ENCODE data around the gene NDFIP2.

Gene NDFIP2

DNA sequence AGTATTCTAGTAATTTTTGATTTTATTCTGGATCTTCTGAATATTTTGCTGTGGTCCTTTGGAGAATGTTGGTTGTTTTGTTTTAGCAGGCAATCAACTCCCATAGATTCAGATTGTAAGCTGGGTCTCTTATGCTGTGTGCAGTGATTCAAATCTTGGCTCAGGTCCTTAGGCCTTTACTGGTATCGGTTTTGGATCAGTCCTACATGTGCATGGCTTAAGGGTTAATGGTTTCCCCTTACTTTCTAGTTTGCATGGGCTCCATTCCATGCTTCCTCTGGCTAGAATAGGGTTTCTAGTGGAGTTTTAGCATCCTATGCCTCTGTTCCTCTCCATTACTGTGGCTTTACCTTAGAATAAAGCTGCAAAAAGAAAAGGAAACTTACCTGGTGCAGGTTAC lies 16.1 kb downstream of the NDFIP2 start:
- DNase-seq = no peak

DNA sequence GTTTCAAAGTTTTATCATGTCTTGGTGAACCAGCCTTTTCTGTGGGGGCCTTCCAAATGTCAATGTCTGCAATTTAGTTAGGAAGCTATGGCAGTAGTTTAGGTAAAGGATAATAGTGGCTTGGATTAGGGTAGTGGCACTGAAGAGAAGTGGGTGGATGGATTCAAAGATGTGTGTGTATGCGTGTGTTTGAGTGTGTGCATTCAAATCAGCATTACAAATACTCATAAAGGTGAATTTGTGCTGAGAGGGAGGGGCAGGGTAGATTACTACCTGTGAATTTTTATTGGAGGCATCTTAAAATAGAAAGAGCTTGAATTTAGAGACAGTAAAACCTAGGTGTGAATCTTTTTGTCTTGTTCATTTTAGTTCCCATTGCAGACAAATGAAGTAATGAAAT lies 16.9 kb downstream of the NDFIP2 start:
- DNase-seq = no peak

DNA sequence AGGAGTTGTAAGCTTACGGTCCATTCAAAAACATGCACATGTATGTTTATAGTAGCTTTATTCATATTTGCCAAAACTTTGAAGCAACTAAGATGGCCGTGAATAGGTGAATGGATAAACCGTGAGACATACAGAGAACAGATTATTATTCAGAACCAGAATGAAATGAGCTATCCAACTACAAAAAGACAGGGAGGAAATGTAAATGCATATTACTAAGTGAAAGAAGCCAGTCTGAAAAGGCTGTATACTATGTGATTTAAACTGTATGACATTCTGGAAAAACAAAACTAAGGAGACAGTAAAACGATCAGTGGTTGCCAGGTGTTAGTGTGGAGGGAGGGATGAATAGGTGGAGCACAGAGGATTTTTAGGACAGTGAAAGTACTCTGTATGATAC lies 19.9 kb downstream of the NDFIP2 start:
- DNase-seq = no peak

GRCh38 chr13:79501538-79502232 lies 20.7 kb downstream of the NDFIP2 start:
- DNase-seq = no peak

GRCh38 chr13:79502859-79503468 lies 22.0 kb downstream of the NDFIP2 start:
- no peak for DNase-seq

- no peak for DNase-seq
These were observed 22.6 kb downstream of the NDFIP2 start for GRCh38 chr13:79503473-79504017.

GRCh38 chr13:79508224-79508961 lies 27.4 kb downstream of the NDFIP2 start:
- no peak for DNase-seq

DNA sequence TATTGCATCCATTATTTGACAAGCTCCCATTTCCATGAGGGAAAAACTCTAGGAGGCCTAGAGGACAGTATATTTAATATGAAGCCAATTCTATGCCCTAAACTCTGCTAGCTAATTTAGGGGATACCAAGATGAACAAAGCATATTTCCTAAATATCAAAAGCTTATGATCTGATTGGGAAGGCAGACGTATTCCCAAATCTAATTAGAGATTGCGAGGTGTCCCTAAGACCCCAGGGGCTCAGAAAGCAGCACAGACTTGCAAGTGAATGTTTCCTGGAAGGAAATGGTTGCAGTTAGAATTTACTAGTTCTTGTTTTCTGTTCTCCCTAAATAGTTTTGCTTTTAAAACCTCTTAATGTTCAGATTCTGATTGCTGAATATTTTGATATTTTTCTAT lies 30.7 kb downstream of the NDFIP2 start:
- DNase-seq = no peak

DNA sequence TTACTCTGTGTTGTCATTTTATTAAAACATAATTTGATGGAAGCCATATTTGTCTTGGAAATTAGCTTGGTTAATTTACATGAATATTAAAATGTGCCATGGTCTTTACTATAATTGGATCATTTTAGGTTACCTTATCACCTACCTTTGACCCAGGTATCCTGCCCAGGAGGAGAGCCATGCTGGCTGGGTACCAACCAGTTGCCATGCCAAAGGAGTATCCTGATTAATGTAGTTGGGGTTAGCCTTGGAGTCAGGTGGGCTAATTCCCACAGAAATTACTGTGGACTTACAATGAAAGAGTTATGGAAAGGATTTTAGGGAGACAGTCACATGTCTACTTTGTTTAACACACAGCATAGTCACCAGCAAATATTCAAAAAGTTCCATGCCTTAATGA lies 32.0 kb downstream of the NDFIP2 start:
- no peak for DNase-seq

GRCh38 chr13:79516595-79516994 lies 35.6 kb downstream of the NDFIP2 start:
- DNase-seq = peak; percentile 57

DNA sequence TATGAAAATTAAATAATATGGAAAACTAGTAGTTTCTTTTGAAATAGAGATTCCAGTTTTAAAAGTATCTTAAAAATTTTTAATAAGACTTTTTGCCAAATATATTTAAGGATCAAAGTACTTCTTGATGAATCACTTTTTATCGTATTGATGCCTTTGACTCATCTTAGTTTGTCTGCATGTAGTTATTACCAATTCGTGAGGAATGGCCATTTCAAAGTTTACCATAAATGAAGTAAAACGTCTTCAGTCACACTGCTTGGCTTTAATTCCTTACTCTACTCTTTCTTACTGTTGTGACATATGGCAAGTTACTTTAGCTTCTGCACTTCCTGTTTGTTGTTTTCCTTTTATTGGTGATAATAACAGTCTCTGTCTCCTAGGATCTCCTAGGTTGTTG lies 38.3 kb downstream of the NDFIP2 start:
- DNase-seq = peak; percentile 24

DNA sequence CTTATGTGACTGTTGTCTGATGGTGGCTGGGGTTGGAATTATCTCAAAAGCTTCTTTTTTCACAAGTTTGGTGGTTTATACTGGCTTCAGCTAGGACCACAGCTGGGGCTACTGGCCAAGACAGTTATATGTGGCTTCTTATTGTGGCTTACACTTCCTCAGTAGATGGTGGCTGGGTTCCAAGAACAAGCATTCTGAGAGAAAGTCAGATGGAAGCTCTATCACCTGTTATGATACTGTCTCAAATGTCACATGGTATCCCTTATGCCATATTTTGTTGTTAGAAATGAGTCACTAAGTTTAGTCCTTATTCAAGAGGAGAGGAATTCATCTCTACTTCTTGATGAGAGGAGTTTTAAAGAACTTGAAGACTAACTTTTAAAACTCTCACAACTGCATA lies 41.6 kb downstream of the NDFIP2 start:
- peak; percentile 96 for DNase-seq

GRCh38 chr13:79525064-79525857 lies 44.3 kb downstream of the NDFIP2 start:
- peak; percentile 66 for DNase-seq

DNA sequence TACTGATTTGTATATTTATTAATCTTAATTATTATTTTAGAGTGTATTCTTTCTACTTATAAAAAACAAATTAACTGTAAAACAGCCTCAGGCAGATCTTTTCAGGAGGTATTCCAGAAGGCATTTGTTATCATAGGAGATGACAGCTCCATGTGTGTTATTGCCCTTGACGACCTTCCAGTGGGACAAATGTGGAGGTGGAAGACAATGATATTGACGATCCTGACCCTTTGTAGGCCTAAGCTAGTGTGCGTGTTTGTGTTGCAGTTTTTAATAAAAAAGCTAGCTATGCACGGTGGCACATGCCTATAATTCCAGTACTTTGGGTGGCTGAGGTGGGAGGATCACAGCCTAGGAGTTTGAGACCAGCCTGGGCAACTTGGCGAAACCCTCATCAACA lies 46.7 kb downstream of the NDFIP2 start:
- no peak for DNase-seq

- DNase-seq = no peak
These were observed 47.4 kb downstream of the NDFIP2 start for GRCh38 chr13:79528356-79528755.

GRCh38 chr13:79528759-79529191 lies 47.8 kb downstream of the NDFIP2 start:
- DNase-seq = no peak

DNA sequence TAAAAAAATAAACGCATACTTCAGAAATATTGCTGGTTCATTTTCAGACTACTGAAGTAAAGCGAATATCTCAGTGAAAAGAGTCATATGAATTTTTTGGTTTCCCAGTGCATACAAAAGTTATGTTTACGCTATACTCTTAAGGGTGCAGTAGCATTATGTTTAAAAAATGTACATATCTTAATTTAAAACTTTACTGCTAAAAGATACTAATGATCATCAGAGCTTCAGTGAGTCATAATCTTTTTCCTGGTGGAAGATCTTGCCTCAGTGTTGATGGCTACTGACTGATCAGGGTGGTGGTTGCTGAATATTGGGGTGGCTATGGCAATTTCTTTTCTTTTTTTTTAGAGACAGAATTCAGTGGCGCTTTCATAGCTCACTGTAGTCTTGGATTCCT lies 48.9 kb downstream of the NDFIP2 start:
- DNase-seq = no peak

DNA sequence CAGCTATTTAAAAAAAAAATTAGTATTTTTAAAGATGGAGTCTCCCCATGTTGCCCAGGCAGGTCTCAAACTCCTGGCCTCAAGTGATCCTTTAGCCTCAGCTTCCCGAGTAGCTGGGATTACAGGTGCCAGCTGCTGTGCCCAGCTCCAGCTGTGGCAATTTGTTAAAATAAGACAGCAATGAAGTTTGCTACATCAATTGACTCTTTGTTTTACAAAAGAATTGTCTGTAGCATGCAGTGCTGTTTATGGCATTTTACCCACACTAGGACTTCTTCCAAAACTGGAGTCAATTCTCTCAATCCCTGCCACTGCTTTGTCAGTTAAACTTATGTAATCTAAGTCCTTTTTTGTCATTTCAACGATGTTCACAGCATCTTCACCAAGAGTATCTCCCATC lies 49.3 kb downstream of the NDFIP2 start:
- no peak for DNase-seq

- DNase-seq = no peak
These were observed 50.7 kb downstream of the NDFIP2 start for GRCh38 chr13:79531542-79532254.

GRCh38 chr13:79532576-79532975 lies 51.6 kb downstream of the NDFIP2 start:
- DNase-seq = no peak

DNA sequence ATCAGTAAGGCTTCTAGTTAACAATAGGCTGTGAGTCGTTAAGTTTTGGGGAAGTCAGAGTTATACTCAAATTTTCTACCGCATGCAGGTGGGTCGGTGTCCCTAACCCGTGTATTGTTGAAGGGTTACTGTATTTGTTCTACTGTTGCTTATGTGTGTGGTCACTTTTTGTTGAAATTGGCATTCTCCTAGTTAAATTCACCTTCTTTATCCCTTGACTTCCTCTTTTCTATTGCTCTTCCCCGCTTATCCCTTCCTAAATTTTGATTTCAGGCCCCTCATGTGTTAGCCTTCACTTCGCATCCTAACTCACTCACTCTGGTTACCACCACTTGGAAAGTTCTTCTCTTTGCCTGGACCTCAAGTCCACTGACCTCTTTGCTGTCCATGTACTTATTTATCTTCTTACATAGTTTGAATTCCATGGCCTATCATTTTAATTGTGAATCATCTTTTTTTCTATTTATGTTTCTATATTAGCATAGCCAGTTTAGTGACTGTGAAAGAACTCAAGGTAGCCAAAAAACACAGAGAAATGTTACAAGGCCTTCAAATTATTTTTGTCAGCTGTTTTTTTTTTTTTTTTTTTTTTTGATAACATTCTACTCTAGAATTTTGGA lies 52.9 kb downstream of the NDFIP2 start:
- DNase-seq = no peak

DNA sequence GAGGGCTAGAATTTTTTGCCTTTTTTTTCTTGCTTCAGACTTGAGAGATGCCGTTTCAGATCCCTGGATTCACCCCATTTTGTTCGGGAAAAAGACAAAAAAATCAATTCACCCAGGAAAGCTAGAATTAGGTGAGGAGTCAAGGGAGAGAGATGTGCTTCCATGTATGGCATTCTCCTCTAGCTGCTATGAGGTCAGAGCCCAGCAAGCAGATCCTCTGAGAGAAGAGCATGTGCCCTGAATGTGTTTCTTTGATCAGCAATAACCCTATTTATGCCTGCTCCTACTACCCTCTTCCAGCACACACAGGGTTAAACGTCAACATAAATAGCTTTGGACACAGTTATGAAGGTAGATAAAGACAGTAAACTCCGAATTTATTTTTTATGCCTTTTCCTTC lies 53.6 kb downstream of the NDFIP2 start:
- DNase-seq = no peak
